HG03439 (cell line): Measurements from ENCODE around the gene ABCC1.
"Not testable (repeated sequence)": the region's sequence is repeated elsewhere in the genome, so short reads cannot be mapped to it uniquely, and the experiment has no call there.

Source experiments
- ATAC-seq: cut with Tn5 transposase; IDR thresholded peaks from one replicate; pipeline ENCODE4 v1.9.1; 2021; ENCODE audit warnings: mild to moderate bottlenecking, moderate library complexity; ENCODE audit not compliant: unreplicated experiment

ABCC1 gene

DNA sequence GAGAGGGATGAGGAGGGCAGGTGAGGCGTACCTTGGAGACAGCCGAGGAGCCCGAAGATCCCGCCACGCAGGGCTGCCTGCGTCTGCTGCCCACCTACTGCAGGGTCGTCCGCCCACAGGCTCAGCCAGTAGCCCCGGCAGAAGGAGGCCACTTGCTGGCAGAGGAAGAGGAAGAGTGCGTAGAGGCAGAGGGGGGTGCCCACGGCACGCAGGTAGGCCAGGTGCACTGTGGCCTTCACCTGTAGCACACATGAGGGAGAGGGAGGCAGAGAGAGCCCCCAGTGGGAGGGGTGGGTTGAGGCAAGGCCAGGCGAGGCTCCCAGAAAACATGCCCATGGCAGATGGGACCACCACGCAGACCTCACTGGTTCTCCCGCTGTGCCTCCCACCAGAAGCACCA is 220.2 kb downstream of the ABCC1 start:
- ATAC-seq, result no peak

DNA sequence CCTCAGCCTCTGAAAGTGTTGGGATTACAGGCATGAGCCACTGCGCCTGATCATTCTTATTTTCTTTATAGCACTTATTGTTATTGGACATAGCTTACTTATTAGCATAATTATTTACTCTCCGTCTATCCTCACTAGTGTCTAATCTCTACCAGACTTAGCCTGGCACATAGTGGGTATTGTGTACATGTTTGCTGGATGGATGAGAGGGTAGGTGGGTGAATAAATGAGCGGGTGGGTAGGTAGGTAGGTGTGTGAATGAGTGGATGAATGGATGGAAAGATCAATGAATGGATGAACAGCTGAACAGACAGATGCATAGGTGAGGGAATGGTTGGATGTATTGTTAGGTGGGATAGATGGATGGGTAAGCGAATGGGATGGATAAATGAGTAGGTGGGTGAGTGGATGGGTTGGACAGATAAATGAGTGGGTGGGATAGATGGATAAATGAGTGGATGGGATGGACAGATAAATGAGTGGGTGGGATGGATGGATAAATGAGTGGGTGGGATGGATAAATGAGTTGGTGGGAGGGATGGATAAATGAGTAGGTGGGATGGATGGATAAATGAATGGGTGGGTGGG is 222.0 kb downstream of the ABCC1 start:
- no peak for ATAC-seq

DNA sequence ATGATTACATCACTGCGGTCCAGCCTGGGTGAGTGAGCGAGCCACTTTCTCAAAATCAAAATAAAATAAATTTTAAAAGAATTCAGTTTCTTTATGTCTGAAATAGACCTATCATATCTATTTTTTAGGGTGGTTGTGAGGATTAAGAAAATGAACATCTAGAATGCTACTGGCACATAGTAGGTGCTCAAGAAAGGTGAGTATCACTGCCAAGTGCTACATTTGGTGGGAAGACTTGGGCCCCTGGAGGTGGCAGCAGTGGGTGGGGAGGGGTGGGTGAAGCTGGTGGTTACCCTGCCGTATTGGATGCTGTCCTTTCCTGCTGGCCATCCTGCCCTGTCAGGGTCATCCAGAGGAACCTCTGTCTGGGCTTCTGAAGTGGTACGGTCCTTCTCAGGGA is 223.6 kb downstream of the ABCC1 start:
- no peak for ATAC-seq

DNA sequence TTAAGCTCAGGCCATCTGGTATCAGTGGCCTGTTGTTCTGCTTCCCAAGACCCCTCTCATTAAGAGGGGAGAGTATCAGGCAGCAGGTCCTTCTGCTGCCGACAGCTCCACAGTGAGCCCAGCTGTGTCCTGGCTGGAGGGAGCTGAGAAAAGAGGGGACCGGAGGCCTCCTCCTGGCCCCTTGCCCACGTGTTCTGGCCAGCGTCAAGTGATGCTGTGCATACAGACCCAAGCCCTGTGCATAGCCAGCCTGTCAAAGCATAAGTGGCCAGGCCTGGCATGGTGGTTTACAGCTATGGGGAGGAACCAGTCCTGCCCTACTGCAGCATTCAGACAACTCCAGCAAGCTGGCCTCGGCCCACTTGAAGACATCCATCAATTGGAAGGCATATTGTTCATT is 225.9 kb downstream of the ABCC1 start:
- ATAC-seq, result no peak

DNA sequence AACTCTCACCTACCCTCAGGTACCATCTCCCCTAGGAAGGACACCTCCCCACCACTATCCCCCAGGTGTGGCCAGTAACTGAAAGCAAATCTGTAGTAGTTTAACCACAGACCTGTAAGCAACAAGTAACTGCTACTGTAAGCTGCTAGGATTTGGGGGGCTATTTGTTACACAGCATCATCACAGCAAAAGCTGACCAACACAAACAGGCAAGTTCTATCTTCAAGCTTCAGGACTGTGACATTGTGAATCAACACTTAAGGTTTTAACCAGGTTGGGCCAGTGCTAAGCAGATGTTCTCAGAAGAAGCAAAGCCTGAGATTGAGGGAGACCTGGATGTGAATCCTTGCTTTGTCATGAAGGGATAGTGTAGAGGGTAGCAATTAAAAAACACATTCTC is 226.9 kb downstream of the ABCC1 start:
- ATAC-seq, result no peak

DNA sequence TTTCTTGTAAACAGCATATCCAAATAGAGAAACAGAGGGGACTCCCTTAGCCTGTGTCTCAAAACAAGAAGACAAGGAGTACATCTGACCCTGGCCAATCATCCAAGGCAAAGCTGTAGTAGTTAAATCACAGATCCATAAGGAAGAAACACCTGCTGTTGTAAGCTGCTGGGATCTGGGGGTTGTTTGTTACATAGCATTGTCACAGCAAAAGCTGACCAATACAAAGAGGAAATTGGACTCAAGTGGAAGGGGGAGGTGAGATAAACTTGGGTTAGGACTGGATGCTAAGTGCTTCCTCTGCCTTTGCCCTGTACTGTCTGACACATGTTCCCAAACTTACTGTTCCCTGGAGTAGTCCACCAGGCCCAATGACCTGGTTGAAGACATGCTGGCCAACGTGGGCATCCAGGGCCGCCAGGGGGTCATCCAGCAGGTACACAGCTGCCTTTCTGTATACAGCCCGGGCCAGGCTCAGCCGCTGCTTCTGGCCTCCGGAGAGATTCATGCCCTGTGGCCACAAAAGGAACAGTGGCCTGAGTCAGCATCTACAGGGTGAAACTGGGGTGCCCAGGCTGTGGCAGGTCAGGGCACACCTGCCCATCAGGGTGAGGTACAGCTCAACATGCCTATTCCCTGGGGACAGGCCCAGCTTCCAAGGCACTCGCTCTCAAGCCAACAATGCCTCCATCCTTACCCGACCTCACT is 229.2 kb downstream of the ABCC1 start:
- ATAC-seq, result no peak

DNA sequence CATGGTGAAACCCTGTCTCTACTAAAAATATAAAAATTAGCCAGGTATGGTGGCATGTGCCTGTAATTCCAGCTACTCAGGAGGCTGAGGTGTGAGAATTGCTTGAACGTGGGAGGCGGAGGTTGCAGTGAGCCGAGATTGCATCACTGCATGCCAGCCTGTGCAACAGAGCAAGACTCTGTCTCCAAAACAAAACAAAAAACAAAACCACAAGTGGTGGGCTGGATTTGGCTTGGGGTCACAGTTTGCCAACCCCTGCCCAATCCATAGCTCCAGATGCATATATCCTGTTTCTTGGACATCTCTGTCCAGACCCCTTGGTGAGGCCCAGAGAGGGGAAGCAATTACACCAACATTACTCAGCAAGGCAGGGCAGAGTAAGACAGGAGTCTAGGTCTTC is 232.3 kb downstream of the ABCC1 start:
- ATAC-seq, result not testable (repeated sequence)

DNA sequence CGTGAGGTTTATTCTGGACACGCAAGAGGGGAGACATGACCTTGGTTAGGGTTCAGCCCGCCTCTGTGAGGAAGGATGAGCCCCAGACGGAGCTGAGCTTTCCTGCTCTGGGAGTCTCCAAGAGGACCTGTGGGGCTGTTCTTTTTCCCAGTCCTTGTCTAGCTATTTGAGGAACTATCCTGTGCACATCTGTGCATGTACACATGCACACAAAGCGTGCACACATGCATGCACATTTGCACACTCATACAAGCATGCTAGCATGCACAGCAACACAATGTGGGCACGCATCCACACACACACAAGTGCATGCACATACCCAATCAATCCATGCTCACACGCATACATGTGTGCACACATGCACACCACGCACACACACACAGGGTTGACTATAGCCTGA is 233.5 kb downstream of the ABCC1 start:
- ATAC-seq, result no peak

DNA sequence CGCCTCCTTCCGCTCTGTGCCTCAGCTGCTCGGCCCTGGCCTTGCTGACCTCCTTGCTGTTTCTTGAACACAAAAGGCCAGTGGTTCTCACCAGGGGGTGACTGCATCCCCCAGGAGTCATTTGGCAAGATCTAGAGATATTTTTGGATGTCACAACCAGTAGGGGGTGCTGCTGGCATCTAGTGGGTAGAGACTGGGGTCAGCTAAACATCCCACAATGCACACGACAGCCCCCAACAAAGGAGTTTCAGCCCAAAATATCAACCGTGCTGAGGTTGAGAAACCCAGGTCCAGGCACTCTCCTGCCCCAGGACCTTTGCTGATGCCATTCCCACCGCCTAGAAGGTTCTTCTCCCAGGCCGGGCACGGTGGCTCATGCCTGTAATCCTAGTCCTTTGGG is 234.1 kb downstream of the ABCC1 start:
- ATAC-seq, result no peak

DNA sequence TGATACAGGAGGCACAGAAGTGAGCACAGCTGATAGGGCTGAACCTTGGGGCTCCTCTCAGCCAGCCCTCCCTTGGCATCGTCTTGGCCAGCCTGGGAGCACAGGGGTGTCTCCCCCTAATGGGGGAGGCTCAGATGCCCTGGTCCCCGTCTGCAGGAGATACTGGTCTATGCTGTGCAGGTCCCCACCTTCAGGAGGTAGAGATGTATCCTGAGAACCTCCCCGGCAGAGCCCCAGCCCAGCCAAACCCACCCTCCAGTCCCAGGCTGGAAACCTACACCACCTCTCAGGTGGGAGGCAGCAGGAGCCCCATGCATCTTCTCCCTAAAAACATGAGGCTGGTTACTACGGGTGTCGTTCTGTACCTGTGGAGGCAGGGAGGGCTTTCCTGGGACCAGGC is 235.2 kb downstream of the ABCC1 start:
- no peak for ATAC-seq

DNA sequence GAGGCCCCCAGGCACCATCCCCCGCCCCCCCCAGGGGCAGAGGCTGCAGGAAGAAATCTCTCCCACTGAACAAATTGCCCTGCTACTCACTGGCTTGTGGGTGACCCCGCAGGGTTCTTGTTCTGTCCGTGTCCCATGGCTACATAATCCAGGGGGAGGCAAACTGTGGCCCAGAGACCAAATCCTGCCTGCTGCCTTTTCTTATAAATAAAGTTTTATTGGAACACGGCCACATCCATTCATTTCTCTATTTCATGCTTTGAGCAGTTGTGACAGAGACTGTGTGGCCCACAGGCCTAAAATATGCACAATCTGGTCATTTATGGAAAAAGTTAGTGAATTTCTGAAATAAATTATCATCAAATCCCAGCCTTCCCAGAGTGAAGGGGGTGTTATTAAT is 235.7 kb downstream of the ABCC1 start:
- ATAC-seq, result no peak

DNA sequence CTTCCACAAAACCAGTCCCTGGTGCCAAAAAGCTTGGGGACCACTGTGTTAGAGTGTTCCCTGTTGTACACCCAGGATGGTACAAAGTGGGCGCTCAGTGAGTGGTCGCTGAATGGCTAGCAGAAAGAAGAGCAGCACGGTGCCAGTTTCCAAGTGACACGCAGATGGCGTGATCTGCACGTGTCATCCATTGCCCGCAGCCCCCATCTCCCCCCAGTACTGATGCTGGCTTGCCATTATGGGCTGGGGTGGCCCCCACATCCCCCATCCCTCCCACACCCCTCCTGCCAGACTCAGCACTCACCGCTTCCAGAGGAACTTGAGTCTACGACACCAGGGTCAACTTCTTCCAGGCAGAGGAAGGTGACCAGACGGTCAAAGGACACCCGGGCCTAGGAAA is 237.4 kb downstream of the ABCC1 start:
- ATAC-seq, result no peak

DNA sequence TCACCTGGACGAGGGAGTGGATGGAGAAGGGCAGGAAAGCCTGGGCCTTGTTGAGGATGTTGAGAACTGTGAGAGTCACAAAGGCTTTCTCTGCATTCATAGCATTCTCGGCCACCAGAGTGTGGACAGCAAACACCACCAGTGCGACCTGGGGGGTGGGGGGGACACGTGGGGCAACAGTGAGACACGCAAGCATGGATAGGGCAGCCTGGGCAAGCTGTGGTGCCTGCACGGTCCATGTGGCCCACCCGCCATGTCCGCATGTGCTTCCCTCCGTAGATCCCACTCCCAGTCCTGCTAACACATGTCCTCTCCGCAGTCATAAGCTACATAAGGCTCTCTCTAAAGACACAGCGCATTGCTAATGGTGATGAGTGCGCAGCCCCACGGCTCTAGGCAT is 239.4 kb downstream of the ABCC1 start:
- ATAC-seq, result no peak

DNA sequence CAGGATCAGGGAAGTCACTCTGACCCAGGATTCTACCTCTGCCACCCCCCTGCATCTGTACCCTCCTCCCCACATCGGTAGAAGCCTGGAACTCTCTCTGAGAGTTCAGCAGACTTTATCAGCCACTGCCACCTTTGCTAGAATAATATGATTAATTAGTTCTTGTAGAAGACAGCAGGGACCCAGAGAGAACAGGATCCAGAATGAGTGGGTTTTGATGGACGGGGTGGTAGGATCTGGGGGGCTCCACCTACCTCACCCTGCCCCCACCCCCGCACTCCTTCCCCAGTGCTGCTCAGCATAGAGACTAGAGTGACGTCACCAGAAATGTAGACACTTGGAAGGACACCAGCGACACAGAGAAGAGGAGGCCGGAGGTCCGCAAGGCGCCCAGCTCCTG is 240.4 kb downstream of the ABCC1 start:
- ATAC-seq, result no peak

DNA sequence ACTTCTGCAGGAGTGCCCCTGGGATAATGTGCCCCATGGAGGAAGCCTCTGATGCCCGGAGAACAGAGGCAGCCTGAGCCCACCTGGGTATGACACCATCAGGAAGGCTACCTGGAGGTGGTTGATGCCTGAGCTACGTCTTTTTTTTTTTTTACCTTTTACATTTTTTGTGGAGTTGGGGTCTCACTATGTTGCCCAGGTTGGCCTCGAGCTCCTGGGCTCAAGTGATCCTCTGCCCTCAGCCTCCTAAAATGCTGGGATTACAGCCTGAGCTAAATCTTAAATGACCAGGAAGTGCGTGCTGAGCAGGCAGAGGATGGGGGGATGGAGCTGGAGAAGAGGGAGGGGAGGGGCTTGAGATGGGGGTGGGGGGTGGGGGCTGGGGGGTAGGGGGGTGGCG is 241.1 kb downstream of the ABCC1 start:
- no peak for ATAC-seq

DNA sequence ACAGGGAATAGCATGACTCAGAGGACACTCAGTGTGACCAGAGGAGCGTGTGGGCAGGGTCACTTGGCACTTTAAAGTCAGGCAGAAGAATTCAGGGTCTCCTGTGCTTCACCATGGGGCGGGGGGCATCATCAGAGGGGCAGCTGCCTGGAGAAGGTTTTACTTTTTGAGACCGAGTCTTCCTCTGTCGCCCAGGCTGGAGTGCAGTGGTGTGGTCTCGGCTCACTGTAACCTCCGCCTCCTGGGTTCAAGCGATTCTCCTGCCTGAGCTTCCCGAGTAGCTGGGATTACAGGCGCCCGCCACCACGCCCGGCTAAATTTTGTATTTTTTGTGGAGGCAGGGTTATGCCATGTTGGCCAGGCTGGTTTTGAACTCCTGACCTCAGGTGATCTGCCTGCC is 241.6 kb downstream of the ABCC1 start:
- ATAC-seq, result not testable (repeated sequence)

DNA sequence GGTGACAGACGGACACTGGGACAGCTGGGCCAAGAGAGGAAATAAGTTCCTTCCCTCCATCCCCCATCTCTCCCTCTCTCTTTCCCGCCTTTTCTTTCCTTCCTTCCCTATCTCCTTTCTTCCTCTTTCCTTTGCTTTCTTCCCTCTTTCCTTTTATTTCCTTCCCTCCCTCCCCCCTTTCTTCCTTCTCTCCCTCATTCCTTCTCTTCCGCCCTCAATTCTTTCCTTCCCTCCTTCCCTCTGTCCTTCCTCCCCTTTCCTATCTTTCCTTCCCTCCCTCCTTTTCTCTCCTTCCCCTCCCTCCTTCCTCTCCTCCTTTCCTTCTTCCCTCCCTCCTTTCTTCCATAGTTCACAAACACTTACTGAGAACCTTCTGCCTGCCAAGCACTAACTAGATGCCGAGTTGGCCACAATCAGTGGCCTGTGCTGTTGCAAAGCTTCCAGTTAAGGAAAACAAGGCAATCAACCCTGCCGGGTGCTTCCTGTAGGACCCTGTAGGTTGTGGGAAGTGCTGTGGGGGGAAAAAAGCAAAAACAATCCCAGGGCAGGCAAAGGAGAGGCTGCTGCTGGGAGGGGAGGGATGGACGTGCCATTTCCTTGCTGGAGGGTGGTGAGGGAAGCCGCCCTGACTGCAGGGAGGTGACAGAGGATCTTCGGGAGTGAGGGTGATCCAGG is 242.2 kb downstream of the ABCC1 start:
- no peak for ATAC-seq
